Measurements from ENCODE around the gene CISTR.
"Not testable (repeated sequence)": the region's sequence is repeated elsewhere in the genome, so short reads cannot be mapped to it uniquely, and the experiment has no call there.

CISTR gene

DNA sequence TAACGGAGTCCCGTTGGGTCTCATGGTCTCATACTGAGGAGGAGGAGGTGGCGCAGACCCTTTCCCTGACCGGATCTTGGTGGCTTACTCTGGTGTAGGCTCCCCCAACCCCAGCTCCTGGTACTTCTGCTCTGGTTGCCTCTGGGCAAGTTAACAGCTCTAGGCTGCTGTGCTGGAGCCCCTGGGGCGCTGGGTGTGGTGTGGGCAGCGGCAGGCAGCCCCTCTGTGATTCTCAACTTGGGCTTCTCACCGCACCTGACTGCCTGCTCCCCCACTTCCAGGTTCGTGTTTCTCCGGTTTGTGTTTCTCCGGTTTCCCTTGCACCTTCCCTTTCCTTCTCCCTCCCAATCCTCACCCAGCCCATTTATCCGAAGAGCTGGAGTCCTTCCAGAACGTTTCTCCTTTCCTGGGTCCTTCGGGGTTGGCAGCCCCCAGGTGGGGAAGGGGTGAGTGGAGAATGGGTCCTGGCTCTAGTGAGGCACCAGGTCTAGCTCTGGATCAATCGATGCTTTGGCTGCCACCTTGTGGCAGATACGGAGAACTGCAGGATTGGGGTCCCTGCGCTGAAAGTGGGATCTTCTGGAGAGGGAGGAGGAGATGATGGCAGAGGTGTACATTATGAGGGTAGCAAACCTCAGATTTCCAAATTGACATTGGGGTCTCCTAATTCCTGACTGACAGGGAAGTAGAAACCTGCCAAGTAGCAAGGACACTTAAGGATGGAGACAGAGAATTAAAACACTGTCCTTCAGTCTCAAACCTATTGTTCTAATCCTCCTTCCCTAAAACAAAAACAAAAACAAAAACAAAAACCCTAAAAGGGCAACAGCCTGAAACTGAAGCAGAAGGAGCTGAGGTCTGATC lies 8.3 kb downstream of the CISTR start:
- DNase-seq = no peak

DNA sequence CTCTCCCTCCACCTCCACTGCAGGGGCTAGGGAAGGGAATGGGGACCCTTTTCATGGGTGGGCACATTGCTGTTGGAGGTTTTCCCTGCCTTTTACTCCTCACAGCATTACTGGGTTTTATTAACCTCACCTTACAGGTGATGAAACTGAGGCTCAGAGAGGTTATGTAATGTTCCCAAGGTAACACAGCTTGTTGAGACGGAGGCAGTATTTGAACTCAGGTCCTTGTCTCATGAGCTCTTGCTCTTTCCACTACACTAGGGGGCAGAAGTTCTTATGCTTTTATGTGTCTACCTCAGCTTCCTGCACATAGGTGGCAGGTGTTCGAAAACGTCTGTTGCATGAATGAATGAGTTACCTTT lies 11.7 kb downstream of the CISTR start:
- no peak for DNase-seq

DNA sequence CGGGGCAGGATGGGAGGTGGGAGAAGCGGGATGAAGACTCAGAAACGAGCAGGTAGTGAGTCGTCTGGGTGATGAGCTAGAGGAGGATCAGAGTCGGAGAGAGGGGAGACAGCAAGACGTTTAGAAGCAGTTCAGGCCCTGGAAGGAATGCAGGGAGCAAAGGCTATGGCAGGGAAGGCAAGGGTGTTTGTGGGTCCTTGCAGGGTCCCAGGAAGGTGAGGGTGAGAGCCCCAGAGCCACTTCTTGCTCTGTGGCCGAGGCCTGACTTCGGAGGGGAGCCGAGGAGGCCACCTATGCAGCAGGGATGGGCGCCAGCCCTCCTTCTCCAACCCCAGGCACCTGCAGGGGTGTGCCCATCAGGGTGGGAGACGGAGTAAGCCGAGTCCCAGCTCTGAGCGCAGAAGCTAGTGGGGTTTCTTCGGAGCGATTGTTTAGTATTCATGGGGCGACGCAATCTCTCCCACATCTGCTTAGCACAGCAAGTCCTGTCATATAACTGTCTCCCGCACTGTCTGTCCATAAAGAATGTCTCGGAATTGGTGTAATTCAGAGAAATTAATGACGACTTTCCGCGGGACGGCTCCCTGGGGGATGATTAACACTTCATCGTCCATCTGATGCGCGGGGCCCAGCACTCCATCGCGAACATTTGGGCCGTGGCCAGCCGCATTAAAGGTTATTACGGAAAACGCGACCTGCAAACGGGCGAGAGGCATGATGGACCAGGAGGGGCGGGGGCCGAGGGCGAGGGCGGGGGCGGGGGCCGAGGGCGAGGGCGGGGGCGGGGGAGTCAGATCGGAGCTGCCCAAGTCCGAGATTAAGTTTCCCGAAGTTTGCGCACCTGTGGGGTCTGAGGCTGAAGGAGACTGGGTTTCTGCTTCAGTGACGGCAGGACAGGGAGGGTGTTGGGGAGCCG lies 12.3 kb downstream of the CISTR start:
- DNase-seq = no peak

DNA sequence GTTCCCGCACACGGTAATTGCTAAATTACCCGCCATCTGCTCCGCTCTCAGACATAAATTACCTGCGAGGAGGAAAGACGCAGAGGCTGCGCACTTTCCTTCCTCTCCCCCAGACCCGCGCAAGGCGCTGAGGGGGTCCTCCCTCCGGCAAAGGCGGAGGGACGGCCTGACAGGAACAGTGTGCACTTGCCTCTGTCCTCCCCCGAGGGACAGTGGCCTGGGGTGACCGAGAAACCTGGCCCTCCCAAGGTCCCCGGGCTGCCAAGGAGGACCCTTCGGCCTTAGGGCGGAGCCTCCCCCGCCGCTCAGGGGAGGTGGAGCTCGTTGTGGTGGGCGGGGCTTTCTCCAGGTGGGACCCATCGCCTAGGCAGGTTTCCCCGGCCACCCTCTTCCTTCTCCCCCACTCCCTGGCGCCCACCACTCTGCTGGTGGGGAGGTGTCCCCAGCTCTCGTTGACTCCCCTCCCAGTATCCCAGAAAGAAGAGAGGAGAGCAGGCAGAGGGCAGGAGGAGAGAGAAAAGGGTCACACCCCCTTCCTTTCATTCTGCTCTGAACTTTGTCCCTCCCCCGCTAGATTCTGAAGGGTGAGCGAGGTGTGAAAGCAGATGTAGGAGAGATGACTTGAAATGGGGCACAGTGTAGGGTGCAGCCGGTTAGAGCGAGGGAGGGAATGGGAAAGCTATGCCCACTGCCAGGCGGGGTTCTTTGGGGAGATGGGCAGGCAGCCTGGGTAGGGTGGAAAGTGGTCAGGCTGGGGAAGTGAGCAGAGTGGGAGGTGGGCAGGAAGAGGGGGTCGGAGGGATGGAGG lies 13.2 kb downstream of the CISTR start:
- no peak for DNase-seq

DNA sequence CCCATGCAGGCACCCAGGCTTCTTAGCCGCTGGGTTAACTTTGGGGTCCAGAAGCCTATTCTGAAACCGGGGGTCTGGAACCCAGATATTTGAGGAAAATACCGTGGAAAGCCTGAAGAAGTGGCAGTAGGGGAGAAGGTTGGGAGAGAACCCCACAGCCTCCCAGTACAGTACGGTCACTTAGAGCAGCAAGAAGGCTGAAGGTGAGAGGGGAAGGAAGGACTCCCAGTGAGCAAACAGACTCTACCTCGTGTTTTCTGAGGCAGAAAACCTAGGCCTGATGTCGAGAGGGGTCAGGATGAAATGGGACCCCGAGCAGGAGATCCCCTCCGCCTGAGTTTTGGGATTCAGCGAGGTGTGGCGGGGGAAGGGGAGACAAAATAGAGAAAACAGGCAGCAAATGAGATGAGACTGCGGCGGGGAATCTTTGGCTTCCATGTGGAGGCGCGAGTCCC lies 13.8 kb downstream of the CISTR start:
- no peak for DNase-seq

DNA sequence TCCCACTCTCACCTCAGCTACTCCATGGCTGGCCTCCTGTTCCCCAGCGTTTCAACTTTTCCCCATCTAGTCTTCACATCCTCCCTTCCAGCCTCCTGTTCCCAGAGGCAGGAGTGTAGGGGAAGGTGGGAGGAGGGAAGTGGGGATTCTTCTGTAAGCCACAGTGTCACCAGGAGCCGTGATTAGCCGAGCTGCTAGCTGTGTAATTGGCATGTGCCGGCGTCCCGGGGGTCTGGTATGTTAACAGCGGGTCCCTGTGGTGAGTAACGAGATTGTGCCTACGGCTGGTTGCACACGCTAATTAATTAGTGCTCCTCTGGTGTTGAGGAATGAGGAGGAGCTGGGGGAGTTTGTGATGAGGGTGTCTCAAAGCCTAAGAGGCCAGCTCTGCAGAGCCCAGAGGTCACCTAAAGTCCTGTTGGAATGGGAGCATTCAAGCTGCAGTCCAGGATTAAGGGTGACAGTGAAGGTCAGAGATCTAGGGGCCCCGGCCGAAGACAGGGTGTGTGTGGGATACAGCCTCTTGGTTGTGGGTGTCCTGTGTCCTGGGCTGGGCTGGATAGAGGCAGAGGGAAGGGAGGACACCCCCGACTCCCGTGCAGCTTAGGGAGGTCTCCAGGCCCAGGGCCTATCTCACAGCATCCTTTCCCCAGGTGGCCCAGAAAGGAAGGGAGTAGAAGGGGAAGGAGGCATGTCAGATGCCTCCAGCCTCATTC lies 14.5 kb downstream of the CISTR start:
- DNase-seq = no peak

DNA sequence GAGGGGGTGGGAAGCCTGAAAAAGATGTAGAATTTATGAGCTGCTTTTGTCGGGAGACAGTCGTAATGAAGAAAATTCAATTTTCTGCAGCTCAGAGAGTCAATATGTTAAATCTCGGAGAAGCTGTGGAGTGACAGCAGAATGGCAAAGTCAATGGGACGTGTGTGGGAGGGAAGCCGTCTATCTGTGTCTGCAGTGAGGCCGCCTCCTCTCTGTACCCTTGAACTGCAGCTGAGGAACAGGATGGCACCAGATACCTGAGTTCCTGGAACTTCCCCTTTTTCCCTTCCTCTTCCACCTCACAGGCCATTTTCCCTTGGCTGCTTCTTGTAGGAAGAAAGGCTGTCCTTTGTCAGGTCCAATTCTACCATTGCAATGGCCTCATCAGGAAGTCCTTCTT lies 15.2 kb downstream of the CISTR start:
- DNase-seq = no peak

DNA sequence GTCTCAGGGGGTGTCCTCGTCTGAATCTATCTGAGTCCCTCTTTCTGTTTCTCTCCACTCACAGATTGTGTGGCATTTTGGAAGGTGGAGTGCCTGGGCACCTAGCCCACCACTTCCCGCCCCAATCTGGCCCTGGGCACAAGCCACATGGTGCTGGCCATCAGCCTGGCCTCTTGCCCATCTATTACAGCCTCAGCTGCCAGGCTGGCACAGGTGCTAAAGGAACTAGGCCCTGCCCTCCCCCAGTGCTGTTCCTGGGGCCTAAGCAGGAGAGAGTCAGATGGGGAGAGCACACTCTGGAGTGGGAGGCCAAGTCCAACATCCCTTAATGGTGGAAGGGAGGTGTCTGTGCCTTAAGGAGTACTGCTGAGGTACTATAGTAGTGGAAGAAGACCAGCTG lies 16.2 kb downstream of the CISTR start:
- no peak for DNase-seq

DNA sequence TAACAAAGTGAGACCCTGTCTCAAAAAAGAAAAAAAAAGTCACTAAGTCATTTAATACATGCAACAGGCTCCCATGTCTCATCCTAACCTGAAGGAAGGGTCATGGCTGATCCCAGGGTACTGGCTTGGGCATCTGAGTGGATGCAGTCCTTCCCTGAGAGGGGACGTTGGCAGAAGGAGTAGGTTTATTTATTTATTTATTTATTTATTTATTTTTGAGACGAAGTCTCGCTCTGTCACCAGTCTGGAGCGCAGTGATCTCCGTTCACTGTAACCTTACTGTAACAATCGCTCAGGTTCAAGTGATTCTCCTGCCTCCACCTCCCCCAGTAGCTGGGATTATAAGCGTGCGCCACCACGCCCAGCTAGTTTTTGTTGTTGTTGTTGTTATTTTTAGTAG lies 17.4 kb downstream of the CISTR start:
- DNase-seq = no peak

DNA sequence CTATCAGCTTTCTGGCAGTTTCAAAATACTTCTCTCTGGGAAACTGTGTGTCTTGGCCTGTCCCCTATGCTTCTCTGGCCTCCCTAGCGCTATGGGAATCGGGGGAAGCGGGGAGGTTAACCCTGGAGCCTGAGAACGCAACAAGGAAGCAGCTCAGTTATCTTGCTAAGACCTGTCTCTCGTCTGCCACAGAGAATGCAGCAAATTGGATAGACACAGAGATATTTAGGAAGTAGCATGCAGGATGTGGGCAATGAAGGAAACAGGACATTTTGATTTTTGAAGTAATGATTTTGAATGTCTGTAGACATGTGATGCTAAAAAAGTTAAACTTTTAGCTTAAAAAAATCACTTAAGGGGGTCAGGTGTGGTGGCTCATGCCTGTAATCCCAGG lies 18.0 kb downstream of the CISTR start:
- DNase-seq = no peak

DNA sequence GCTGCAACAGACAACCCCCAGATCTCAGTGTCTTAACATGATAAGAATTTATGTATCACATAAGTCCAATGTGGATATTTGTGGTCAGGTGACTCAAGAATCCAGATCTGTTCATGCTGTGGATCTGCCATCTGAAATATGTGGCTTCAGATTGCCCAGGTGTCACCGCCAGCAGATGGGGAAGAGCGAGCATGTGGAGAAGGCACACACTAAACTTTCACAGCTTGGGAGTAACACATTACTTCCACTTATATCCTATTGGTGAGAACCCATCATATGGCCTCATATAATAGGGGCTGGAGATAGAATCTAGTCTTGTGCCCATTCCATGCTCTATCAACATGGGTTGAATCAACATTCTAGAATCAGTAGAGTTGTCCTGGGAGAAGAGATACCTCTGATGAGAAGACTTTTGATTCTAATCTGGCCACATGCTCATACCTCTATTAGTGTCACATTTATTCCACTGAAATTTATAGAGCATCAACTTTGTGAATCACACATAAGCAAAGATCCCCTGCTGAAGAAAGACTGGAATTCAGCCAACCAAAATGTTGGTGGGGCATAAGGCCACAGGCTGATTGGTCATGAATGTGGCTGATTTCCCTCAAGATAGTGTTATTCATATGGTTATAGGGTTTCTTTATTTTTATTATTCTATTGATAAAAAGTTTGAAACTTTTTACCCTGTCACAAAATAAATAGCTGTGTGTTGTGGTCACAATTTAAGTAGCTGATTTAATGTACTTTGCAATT lies 18.6 kb downstream of the CISTR start:
- DNase-seq = no peak

DNA sequence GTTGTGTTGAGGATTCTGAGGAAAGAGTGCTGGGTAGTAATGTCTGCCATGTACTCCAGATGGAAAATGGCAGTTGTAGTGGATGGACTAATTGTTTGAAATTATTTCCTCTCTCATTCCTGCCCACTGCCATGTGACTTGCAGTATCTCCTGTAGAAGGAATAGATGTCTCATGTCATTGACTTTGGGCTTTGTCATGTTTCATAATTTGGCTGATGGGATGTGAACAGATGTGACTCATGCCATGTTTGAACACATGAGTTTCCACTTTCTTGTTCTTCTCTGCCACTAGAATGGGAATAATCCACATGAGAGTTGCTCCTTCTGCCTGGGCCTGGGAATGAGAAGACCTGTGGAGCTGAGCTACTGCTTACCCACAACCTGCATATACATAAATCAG lies 22.1 kb downstream of the CISTR start:
- DNase-seq = no peak

DNA sequence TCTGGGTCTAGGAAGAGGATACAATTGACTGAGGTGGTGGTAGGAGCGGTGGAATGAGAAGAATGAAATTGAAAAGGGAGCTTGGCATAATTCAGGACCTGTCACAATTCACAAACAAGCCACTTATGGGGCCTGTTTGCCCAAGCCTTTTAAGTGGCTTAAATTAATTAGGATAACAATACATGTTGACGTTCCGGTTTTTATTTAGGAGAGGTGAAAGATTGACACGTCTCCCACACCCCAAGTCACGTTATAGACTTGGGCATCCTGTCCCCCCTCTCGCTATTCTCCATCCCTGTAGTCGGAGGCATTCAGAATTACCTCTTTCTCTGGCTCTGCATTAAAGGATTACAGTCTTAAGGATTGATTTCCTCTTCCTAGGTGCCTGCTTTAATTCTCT lies 23.6 kb downstream of the CISTR start:
- no peak for DNase-seq

DNA sequence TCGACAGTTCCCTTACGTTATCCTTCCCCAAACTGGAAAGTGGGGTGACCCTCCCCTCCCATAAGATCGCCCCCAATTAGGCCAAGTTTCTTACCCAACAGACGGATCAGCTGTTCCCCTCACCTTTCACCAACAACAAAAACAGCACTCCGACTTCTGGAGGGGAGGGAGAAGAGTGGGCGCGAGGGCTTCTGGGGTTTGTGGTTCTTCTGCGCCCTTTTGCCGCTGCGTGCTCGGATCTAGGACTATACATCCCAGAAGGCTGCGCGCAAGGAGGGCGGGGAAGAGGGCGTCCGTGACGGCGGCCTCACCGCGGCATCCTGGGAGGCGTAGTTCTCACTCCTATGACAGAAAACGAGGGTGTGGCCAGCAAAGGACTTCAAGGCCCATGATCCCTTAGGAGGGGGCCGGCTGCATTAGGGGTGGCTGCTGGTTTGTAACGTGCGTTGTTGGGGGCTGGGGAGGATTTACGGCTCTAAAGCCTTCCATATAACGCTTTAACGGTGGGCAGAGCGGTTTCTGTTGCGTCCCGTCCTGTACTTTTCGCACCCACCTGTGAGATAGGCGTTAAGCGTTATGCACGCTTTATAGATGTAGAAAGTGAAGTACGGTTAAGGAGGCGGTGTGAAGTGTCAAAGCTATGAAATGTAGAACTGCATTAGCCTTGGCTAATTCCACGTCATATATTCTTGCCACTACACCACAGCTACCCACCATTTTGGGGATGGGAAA lies 24.3 kb downstream of the CISTR start, which contains the start of gene CALCOCO1:
Gene CALCOCO1, minus strand, starts transcription at position 143 of the 732 bp plus-strand sequence. CDS start 2,210 bp downstream, outside the sequence.
- peak; percentile 88 for DNase-seq

DNA sequence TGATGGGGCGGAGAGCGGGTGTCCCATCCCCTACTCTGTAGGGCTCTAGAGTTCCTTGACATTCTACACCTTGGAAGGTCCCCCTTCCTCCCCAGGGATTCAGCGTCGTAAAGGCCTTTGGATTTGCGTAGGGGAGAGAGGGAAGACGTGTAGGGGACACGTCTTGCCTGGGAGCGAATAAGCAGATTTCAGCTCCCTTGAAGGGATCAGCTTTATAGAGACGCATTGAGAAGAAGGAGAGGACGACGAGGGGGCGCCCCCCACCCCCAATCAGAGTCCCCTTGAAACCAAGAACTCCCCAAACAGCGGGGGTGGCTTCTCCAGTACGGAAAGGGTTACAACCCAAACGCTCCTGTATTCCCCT lies 24.9 kb downstream of the CISTR start:
- DNase-seq = no peak

DNA sequence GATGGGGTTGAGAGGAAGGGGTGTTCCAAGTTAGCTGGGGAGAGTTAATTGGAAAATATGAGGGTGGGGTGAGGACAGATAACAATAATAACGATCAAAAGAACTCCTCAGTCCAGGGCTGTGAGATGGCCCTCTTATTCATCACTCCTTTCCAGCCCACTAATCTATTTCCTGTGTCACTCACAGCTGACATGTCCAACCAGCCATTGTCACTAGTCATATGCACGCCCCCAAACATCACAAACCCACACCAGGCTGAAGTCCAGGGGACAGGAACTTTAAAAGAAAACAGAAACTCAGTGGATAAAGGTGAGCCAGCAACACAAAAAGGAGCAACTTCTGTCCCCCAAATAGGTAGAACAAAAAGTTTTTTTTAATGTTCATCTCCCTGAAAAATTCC lies 25.4 kb downstream of the CISTR start:
- no peak for DNase-seq

DNA sequence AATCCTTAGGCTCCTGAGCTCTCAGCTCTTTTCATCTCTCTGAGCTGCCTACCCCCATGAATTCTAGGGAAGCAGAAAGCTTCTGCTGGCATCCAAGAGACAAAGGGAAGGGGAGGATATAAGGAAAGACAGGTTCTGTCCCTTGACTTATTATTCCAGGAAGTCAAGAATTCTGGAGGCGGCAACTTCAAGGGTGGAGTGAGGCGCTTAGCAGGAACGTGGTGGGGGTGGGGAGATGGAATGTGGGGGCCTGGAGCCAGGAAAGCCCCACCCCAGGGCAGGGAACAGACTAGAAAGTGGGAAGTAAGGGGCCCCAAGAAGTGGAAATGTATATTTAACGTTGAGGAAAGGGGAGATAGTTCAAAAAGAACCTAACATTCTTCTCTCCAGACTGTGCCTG lies 26.0 kb downstream of the CISTR start:
- no peak for DNase-seq

DNA sequence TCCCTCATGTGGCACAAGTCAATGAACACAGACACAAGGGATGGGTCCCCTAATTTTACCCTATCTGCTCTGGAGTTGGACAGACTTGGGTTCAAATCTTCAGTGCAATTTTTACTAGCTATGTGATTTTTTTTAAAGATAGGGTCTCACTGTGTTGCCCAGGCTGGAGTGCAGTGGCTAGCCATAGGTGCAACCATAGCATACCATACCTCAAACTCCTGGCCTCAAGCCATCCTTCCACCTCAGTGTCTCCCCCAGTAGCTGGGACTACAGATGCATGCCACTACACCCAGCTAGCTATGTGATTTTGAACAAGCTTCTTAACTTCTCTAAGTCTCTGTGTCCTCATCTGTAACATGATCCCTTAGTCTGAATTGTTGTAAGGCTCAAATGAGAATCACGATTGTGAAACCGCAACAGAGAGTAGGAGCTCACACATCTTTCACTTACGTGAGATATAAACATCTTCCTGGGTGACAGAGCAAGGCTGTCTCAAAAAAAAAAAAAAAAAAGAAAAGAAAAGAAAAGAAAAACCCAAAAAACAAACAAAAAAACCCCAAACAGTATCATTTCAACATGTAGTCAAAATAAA lies 29.2 kb downstream of the CISTR start:
- no peak for DNase-seq

DNA sequence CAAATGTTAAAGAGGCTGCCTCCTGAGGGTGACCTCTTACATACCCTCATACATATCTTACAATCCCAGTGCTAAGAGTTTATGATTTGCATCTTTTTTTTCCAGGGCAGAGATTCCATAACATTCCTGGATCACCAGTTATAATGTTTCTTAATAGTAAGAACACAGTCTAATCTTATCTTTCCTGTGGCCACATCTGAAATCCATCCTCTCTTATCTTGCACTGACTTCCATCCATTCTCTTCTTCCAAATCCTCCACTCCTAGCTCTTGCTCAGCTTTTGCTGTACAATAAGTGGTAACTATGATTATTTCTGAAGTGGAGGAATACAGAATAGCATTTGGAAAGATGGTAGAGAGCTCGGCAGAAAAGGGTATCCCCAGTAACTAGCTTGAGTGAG lies 30.8 kb downstream of the CISTR start:
- no peak for DNase-seq

DNA sequence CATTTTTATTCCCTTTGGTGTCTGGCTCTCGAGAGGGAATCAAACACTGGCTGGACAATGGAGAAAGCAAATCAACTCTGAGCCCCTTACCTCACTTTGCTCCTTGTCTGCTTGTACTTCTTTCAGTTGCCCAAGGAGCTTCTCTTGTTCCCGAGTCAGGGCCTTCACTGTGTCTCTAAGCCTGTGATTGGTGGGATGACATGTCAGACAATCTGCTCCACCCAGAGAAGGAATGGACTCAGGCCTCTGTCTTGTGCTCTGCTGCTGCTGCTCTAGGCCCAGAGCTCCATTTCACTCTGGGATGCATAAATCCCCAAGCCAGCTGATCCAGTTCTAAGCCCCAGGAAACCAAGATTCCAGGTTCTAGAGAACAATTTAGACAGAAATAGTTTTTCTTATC lies 32.1 kb downstream of the CISTR start:
- DNase-seq = no peak

DNA sequence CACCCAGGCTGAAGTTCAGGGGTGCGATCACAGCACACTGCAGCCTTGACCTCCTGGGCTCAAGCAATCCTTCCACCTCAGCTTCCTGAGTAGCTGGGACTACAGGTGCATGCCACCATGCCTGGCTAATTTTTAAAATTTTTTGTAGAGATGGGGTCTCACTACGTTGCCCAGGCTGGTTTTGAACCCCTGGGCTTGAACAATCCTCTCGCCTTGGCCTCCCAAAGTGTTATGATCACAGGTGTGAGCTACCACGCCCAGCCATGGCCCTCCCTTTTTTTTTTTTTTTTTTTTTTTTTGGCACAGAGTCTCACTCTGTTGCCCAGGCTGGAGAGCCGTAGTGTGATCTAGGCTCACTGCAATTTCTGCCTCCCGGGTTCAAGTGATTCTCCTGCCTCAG lies 33.2 kb downstream of the CISTR start:
- not testable (repeated sequence) for DNase-seq

Data from DMS79 (cell line).